ENCODE measurements around the gene RNF5.
"Not testable (repeated sequence)": the region's sequence is repeated elsewhere in the genome, so short reads cannot be mapped to it uniquely, and the experiment has no call there.

The RNF5 gene

GRCh38 chr6:32177788-32178546 lies at the start of gene RNF5:
Gene RNF5 (plus strand): TSS chr6:32178405. CDS start chr6:32178512, 107 bp downstream.
- peak; percentile 86 for DNase-seq (ENCODE audit: low spot score)

GRCh38 chr6:32128751-32129296 lies 49.4 kb upstream of the RNF5 start:
- no peak for DNase-seq (ENCODE audit: low spot score)

GRCh38 chr6:32129297-32130088 lies 48.7 kb upstream of the RNF5 start:
- no peak for DNase-seq (ENCODE audit: low spot score)

GRCh38 chr6:32131439-32131948 lies 46.7 kb upstream of the RNF5 start:
- no peak for DNase-seq (ENCODE audit: low spot score)

- DNase-seq (ENCODE audit: low spot score), result no peak
Measured at GRCh38 chr6:32132110-32132509, 46.1 kb upstream of the RNF5 start.

- no peak for DNase-seq (ENCODE audit: low spot score)
Measured at GRCh38 chr6:32133786-32134185, 44.4 kb upstream of the RNF5 start.

- no peak for DNase-seq (ENCODE audit: low spot score)
Measured at GRCh38 chr6:32137454-32137853, 40.8 kb upstream of the RNF5 start.

- no peak for DNase-seq (ENCODE audit: low spot score)
Measured at GRCh38 chr6:32139590-32139989, 38.6 kb upstream of the RNF5 start.

- no peak for DNase-seq (ENCODE audit: low spot score)
Measured at GRCh38 chr6:32140420-32141046, 37.7 kb upstream of the RNF5 start.

GRCh38 chr6:32144238-32144637 lies 34.0 kb upstream of the RNF5 start:
- not testable (repeated sequence) for DNase-seq (ENCODE audit: low spot score)

- DNase-seq (ENCODE audit: low spot score), result no peak
Measured at GRCh38 chr6:32146287-32146686, 31.9 kb upstream of the RNF5 start.

GRCh38 chr6:32146687-32147086 lies 31.5 kb upstream of the RNF5 start:
- no peak for DNase-seq (ENCODE audit: low spot score)

- DNase-seq (ENCODE audit: low spot score), result no peak
Measured at GRCh38 chr6:32147401-32148132, 30.6 kb upstream of the RNF5 start.

- DNase-seq (ENCODE audit: low spot score), result no peak
Measured at GRCh38 chr6:32148289-32149091, 29.7 kb upstream of the RNF5 start.

- no peak for DNase-seq (ENCODE audit: low spot score)
Measured at GRCh38 chr6:32149092-32149755, 29.0 kb upstream of the RNF5 start.

- DNase-seq (ENCODE audit: low spot score), result no peak
Measured at GRCh38 chr6:32149932-32150870, 28.0 kb upstream of the RNF5 start.

GRCh38 chr6:32151181-32151862 lies 26.9 kb upstream of the RNF5 start:
- DNase-seq (ENCODE audit: low spot score), result no peak

Data from HuH-7.5 (cell line).